Esophagus (tissue), 2 donors: Measurements from ENCODE around the gene TSPAN13. TPM values are rescaled to one million over a fixed set of nuclear protein-coding genes. Genes with fewer than 3 reads are reported as not detected.

Source experiments
- H3K27ac ChIP-seq, 2 donors: one replicate each; pipeline ENCODE4 v1.5.1; 2013; ENCODE audit warnings: low read depth in 2 of 2, mild to moderate bottlenecking in 2 of 2, inconsistent platforms in 1 of 2, low read length in 1 of 2, moderate library complexity in 1 of 2
- H3K27me3 ChIP-seq, 2 donors: one replicate each; pipeline ENCODE4 v1.6.1; 2013; ENCODE audit warnings: low read length in 2 of 2, control low read depth in 1 of 2, mild to moderate bottlenecking in 1 of 2; ENCODE audit not compliant: insufficient read depth in 2 of 2, control insufficient read depth in 1 of 2
- H3K36me3 ChIP-seq, 2 donors: one replicate each; pipeline ENCODE4 v1.6.1; 2013; ENCODE audit warnings: low read length in 1 of 2; ENCODE audit not compliant: control insufficient read depth in 2 of 2, insufficient read depth in 2 of 2
- H3K4me1 ChIP-seq, 2 donors: one replicate each; pipeline ENCODE4 v1.6.1; 2013; ENCODE audit warnings: low read length in 1 of 2; ENCODE audit not compliant: control insufficient read depth in 2 of 2, insufficient read depth in 2 of 2
- H3K4me3 ChIP-seq, 2 donors: one replicate each; pipeline ENCODE4 v1.5.1; 2013; ENCODE audit warnings: low read length in 2 of 2, mild to moderate bottlenecking in 2 of 2, low read depth in 1 of 2, moderate library complexity in 1 of 2
- H3K9me3 ChIP-seq, 2 donors: one replicate each; pipeline ENCODE4 v1.6.1; 2013; ENCODE audit warnings: mild to moderate bottlenecking in 2 of 2, low read depth in 1 of 2, low read length in 1 of 2, moderate library complexity in 1 of 2; ENCODE audit not compliant: control insufficient read depth in 2 of 2, insufficient read depth in 1 of 2
- WGBS, 2 donors: extraction: QIAGEN DNeasy Blood & Tissue Kit; methylation state at CpG; one replicate each; pipeline ENCODE4 v1.1.7; 2013; 5-methylcytosine and 5-hydroxymethylcytosine counted together
- polyA plus RNA-seq, 2 donors: library from polyadenylated mRNA; stranded (reverse); fragments of 200-250 nt; gene quantifications; one replicate each; pipeline ENCODE4 v1.2.3, GENCODE V29; 2013
- donor health status: healthy with polysubstance abuse.
- donor health status: Bipolar disorder and iron deficiency.

Gene TSPAN13
- polyA plus RNA-seq, 2 donors, result 10.8 to 13.6 TPM

- no peak overlapping the region for H3K27ac ChIP-seq
- no peaks in the 10 kb centered on the region for H3K9me3 ChIP-seq
- H3K27me3 ChIP-seq, result no peaks in the 10 kb centered on the region
- no peaks in the 10 kb centered on the region for H3K36me3 ChIP-seq
- 39 to 51% methylated on average over 6 of the region's 6 CpGs for WGBS, 2 donors
- H3K4me1 ChIP-seq, result no peaks in the 10 kb centered on the region
- no peak overlapping the region for H3K4me3 ChIP-seq
These were observed 13.5 kb upstream of the TSPAN13 start for GRCh38 chr7:16739863-16740622.

- H3K27me3 ChIP-seq, result no peaks in the 10 kb centered on the region
- no peak overlapping the region for H3K4me3 ChIP-seq
- H3K27ac ChIP-seq, result no peak overlapping the region
- H3K9me3 ChIP-seq, result no peaks in the 10 kb centered on the region
- H3K4me1 ChIP-seq, result no peaks in the 10 kb centered on the region
- H3K36me3 ChIP-seq, result no peaks in the 10 kb centered on the region
- 81 to 86% methylated on average over 3 of the region's 3 CpGs for WGBS, 2 donors
These were observed 13.0 kb upstream of the TSPAN13 start for GRCh38 chr7:16740623-16740953.

- H3K9me3 ChIP-seq, result no peaks in the 10 kb centered on the region
- no peaks in the 10 kb centered on the region for H3K36me3 ChIP-seq
- H3K27me3 ChIP-seq, result no peaks in the 10 kb centered on the region
- H3K4me3 ChIP-seq, result no peak overlapping the region
- 85 to 98% methylated on average over 1 of the region's 1 CpG for WGBS, 2 donors
- H3K4me1 ChIP-seq, result no peaks in the 10 kb centered on the region
- no peak overlapping the region for H3K27ac ChIP-seq
These were observed 12.6 kb upstream of the TSPAN13 start for GRCh38 chr7:16740996-16741395.

GRCh38 chr7:16741676-16742075, 11.9 kb upstream of the TSPAN13 start:
- Histone ChIP-seq H3K4me3 (no peak overlapping the region), H3K9me3 (no peaks in the 10 kb centered on the region), H3K27me3 (no peaks in the 10 kb centered on the region), H3K36me3 (no peaks in the 10 kb centered on the region), H3K27ac (no peak overlapping the region), H3K4me1 (no peaks in the 10 kb centered on the region)
- 93 to 97% methylated on average over 1 of the region's 1 CpG for WGBS, 2 donors

GRCh38 chr7:16742547-16742946, 11.0 kb upstream of the TSPAN13 start:
- Histone ChIP-seq H3K27ac (no peak overlapping the region), H3K4me1 (no peaks in the 10 kb centered on the region), H3K4me3 (no peak overlapping the region), H3K36me3 (no peaks in the 10 kb centered on the region), H3K9me3 (no peaks in the 10 kb centered on the region), H3K27me3 (no peaks in the 10 kb centered on the region)
- 63 to 97% methylated on average over 3 of the region's 3 CpGs for WGBS, 2 donors

GRCh38 chr7:16743236-16743635, 10.3 kb upstream of the TSPAN13 start:
- Histone ChIP-seq H3K9me3 (no peaks in the 10 kb centered on the region), H3K4me3 (no peak overlapping the region), H3K27me3 (no peaks in the 10 kb centered on the region), H3K36me3 (no peaks in the 10 kb centered on the region), H3K4me1 (no peaks in the 10 kb centered on the region), H3K27ac (no peak overlapping the region)
- 47 to 48% methylated on average over 4 of the region's 4 CpGs for WGBS, 2 donors

GRCh38 chr7:16744518-16745250, 8.9 kb upstream of the TSPAN13 start:
- no peaks in the 10 kb centered on the region for H3K27me3 ChIP-seq
- H3K4me3 ChIP-seq, result no peak overlapping the region
- no peak overlapping the region for H3K27ac ChIP-seq
- H3K9me3 ChIP-seq, result no peaks in the 10 kb centered on the region
- WGBS, 2 donors, result 73 to 77% methylated on average over 6 of the region's 6 CpGs
- no peaks in the 10 kb centered on the region for H3K4me1 ChIP-seq
- no peaks in the 10 kb centered on the region for H3K36me3 ChIP-seq

- 70 to 79% methylated on average over 2 of the region's 2 CpGs for WGBS, 2 donors
- Histone ChIP-seq H3K9me3 (no peaks in the 10 kb centered on the region), H3K4me3 (no peak overlapping the region), H3K27me3 (no peaks in the 10 kb centered on the region), H3K36me3 (no peaks in the 10 kb centered on the region), H3K27ac (no peak overlapping the region), H3K4me1 (no peaks in the 10 kb centered on the region)
These were observed 7.9 kb upstream of the TSPAN13 start for GRCh38 chr7:16745645-16746044.

GRCh38 chr7:16747102-16747501, 6.5 kb upstream of the TSPAN13 start:
- Histone ChIP-seq H3K27me3 (no peaks in the 10 kb centered on the region), H3K36me3 (no peaks in the 10 kb centered on the region), H3K4me3 (no peak overlapping the region), H3K9me3 (no peaks in the 10 kb centered on the region), H3K4me1 (no peaks in the 10 kb centered on the region), H3K27ac (no peak overlapping the region)
- WGBS, 2 donors, result 59 to 74% methylated on average over 1 of the region's 1 CpG
